Ishikawa (cell line): Measurements from ENCODE around the gene GALNT1.

ENCODE experiments used
- CEBPB ChIP-seq: IDR thresholded peaks from 2 replicates; pipeline ENCODE4 v1.6.1; 2012
- CREB1 ChIP-seq: IDR thresholded peaks from 2 replicates; pipeline ENCODE4 v1.6.1; 2012; ENCODE audit warnings: low read depth
- EGR1 ChIP-seq: IDR thresholded peaks from 2 replicates; pipeline ENCODE4 v1.6.1; 2012
- EP300 ChIP-seq: IDR thresholded peaks from 2 replicates; pipeline ENCODE4 v1.6.1; 2012; ENCODE audit warnings: borderline replicate concordance
- FOXM1 ChIP-seq: IDR thresholded peaks from 2 replicates; pipeline ENCODE4 v1.6.1; 2012; ENCODE audit warnings: low read depth, borderline replicate concordance
- NFIC ChIP-seq: IDR thresholded peaks from 2 replicates; pipeline ENCODE4 v1.6.1; 2012
- RAD21 ChIP-seq: IDR thresholded peaks from 2 replicates; pipeline ENCODE4 v1.6.1; 2012; ENCODE audit warnings: low read depth
- TAF1 ChIP-seq: IDR thresholded peaks from 2 replicates; pipeline ENCODE4 v1.6.1; 2012; ENCODE audit warnings: low read depth, mild to moderate bottlenecking
- TCF12 ChIP-seq: IDR thresholded peaks from 2 replicates; pipeline ENCODE4 v1.6.1; 2012; ENCODE audit warnings: low read depth
- TEAD4 ChIP-seq: IDR thresholded peaks from 2 replicates; pipeline ENCODE4 v1.6.1; 2012
- YY1 ChIP-seq: IDR thresholded peaks from 2 replicates; pipeline ENCODE4 v1.6.1; 2012; ENCODE audit warnings: low read depth
- ZBTB7A ChIP-seq: IDR thresholded peaks from 2 replicates; pipeline ENCODE4 v1.6.1; 2012; ENCODE audit warnings: low read depth
- TF ChIP-seq, protein P1 (sequence below): IDR thresholded peaks from 2 replicates; pipeline ENCODE4 v1.6.1; 2012; ENCODE audit warnings: low read depth, mild to moderate bottlenecking
- TF ChIP-seq, protein P2 (sequence below): IDR thresholded peaks from 2 replicates; pipeline ENCODE4 v1.6.1; 2012
- TF ChIP-seq, protein P3 (sequence below): IDR thresholded peaks from 2 replicates; pipeline ENCODE4 v1.6.1; 2012

The GALNT1 gene

DNA sequence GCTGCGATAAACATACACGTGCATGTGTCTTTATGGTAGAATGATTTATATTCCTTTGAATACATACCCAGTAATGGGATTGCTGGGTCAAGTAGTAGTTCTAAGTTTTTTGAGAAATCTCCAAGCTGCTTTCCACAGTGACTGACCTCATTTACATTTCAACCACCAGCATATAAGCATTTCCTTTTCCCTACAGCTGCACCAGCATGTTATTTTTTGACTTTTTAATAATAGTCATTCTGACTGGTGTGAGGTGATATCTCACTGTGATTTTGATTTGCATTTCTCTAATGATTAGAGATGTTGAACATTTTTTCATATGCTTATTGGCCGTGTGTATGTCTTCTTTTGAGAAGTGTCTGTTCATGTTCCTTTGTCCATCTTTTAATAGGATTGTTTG is 22.8 kb downstream of the GALNT1 start:
- TF ChIP-seq, protein P1, sequence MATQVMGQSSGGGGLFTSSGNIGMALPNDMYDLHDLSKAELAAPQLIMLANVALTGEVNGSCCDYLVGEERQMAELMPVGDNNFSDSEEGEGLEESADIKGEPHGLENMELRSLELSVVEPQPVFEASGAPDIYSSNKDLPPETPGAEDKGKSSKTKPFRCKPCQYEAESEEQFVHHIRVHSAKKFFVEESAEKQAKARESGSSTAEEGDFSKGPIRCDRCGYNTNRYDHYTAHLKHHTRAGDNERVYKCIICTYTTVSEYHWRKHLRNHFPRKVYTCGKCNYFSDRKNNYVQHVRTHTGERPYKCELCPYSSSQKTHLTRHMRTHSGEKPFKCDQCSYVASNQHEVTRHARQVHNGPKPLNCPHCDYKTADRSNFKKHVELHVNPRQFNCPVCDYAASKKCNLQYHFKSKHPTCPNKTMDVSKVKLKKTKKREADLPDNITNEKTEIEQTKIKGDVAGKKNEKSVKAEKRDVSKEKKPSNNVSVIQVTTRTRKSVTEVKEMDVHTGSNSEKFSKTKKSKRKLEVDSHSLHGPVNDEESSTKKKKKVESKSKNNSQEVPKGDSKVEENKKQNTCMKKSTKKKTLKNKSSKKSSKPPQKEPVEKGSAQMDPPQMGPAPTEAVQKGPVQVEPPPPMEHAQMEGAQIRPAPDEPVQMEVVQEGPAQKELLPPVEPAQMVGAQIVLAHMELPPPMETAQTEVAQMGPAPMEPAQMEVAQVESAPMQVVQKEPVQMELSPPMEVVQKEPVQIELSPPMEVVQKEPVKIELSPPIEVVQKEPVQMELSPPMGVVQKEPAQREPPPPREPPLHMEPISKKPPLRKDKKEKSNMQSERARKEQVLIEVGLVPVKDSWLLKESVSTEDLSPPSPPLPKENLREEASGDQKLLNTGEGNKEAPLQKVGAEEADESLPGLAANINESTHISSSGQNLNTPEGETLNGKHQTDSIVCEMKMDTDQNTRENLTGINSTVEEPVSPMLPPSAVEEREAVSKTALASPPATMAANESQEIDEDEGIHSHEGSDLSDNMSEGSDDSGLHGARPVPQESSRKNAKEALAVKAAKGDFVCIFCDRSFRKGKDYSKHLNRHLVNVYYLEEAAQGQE = no peak
- TF ChIP-seq EP300 (no peak), TEAD4 (no peak), TAF1 (no peak), TCF12 (no peak), ZBTB7A (no peak), NFIC (no peak), YY1 (no peak), EGR1 (no peak), CEBPB (no peak), FOXM1 (no peak), CREB1 (no peak), RAD21 (no peak)
- TF ChIP-seq, protein P2, sequence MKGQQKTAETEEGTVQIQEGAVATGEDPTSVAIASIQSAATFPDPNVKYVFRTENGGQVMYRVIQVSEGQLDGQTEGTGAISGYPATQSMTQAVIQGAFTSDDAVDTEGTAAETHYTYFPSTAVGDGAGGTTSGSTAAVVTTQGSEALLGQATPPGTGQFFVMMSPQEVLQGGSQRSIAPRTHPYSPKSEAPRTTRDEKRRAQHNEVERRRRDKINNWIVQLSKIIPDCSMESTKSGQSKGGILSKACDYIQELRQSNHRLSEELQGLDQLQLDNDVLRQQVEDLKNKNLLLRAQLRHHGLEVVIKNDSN = no peak
- TF ChIP-seq, protein P3, sequence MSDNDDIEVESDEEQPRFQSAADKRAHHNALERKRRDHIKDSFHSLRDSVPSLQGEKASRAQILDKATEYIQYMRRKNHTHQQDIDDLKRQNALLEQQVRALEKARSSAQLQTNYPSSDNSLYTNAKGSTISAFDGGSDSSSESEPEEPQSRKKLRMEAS = no peak

DNA sequence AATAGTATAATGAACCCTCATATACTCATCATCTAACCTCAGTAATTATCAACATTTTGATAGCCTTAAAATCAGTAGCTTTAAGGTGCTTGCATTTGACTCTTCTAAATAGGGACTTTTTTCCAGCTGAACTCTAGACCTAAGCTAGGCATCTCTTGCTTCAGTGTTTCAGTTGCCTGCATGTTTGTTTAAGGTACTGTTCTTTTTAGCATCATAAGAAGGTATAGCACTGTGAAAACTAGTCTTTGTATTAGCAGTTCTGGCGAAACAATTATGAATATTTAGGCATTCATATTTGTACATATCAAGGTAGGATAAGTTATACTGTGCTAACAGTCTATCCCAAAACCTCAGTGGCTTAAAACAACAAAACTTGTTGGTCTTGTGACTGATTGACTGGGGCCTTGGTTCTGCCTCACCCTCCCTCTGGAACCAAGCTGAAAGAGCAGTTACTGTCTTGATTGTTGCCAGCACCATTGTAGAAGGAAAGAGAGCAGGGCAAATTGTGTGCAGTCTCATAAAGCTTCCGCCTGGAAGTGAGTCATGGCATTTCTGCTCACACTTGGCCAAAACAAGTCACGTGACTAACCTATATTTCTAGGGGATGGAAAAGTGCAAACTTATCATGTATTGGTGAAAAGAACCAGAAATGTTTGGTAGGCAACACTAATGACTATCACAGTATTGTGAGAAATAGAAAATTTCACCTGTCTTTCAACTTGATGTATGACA is 24.3 kb downstream of the GALNT1 start:
- no peak for TF ChIP-seq YY1
- TF ChIP-seq, protein P2 = peak; percentile 37; the same call in 1 of the 2 replicates

DNA sequence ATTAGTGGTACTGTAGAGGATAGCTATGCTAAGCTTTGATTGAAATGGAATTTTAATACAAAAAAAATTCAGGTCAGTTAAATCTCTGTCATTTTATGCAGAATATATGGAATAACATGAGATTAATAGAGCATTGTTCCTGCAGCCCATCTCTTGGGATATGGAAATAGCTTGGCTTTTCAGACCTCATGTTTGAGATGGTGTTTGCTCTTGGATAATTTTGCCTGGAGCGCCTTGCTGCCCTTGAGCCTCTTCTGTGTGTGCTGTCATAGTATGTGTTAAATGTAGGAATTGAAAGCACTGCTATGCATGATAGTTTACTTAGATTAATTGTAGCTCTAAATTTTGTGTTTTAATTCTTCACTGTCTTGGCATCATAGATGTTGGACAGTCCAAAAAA is 27.7 kb downstream of the GALNT1 start:
- TF ChIP-seq CEBPB = no peak
- no peak for TF ChIP-seq TCF12
- no peak for TF ChIP-seq EGR1
- no peak for TF ChIP-seq ZBTB7A
- TF ChIP-seq FOXM1 = no peak
- TF ChIP-seq, protein P1 = no peak
- no peak for TF ChIP-seq NFIC
- TF ChIP-seq, protein P2 = no peak
- TF ChIP-seq RAD21 = no peak

DNA sequence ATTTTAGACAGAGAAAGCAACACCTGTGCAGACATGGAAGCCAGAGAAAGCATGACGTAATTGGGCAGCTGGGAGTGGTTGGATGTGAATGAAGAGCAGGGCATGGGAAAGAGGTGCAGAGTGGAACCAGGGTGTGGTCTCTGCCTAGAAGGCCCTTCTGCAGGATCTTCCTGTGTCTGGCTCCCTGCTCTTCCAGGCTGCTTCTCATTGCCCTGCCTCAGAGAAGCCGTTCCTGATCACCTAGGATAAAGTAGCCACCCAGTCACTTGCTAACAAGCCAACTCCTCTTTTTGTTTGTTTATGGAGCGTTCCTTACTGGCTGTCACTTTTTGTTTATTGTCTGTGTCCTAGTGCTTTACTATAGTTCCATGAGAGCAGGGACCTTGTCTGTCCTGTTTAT is 28.5 kb downstream of the GALNT1 start:
- TF ChIP-seq CREB1 = no peak
- TF ChIP-seq, protein P2 = no peak
- no peak for TF ChIP-seq TEAD4
- no peak for TF ChIP-seq YY1

DNA sequence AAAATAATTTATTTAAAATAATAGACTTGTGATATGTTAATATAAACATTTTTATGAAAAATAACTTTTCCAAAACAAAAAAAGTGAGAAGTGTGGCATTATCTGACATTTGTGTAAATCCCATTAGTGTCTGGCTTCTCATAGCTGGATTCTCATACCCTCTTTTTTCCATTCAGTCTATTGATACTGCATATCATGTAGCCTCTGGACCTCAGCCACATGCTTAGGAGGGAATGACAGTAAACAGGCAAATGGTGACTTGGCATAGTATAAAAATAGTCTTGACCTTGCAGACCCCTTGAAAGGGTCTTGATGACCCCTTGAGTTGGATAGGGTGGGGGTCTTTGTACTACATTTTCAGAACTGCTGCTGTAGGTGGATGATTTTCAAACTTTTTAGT is 29.2 kb downstream of the GALNT1 start:
- TF ChIP-seq FOXM1 = no peak
- no peak for TF ChIP-seq YY1
- TF ChIP-seq TEAD4 = no peak
- no peak for TF ChIP-seq ZBTB7A
- no peak for TF ChIP-seq CEBPB
- TF ChIP-seq, protein P1 = no peak
